ENCODE data around the gene PITPNB.

Gene PITPNB

GRCh38 chr22:27919222-27919941, at the start of gene PITPNB:
Gene PITPNB, minus strand, starts transcription at chr22:27919256. Its CDS starts 65 bp downstream, at chr22:27919191.
- peak; percentile 81 to 92 for DNase-seq

- DNase-seq, result no peak
These were observed 47.4 kb upstream of the PITPNB start for GRCh38 chr22:27966168-27967064.

- DNase-seq, result no peak
These were observed 43.4 kb upstream of the PITPNB start for GRCh38 chr22:27962268-27963044.

- DNase-seq, result no peak
These were observed 42.6 kb upstream of the PITPNB start for GRCh38 chr22:27961680-27962079.

- no peak for DNase-seq
These were observed 42.1 kb upstream of the PITPNB start for GRCh38 chr22:27961182-27961581.

- no peak for DNase-seq
These were observed 40.5 kb upstream of the PITPNB start for GRCh38 chr22:27959335-27960090.

GRCh38 chr22:27952779-27953178, 33.7 kb upstream of the PITPNB start:
- DNase-seq, result no peak

- DNase-seq, result no peak
These were observed 33.0 kb upstream of the PITPNB start for GRCh38 chr22:27952091-27952490.

GRCh38 chr22:27949421-27949820, 30.4 kb upstream of the PITPNB start:
- no peak for DNase-seq

GRCh38 chr22:27948569-27948968, 29.5 kb upstream of the PITPNB start:
- DNase-seq, result no peak

- DNase-seq, result no peak
These were observed 28.4 kb upstream of the PITPNB start for GRCh38 chr22:27947448-27947847.

GRCh38 chr22:27941143-27941542, 22.1 kb upstream of the PITPNB start:
- no peak for DNase-seq

GRCh38 chr22:27937453-27937852, 18.4 kb upstream of the PITPNB start:
- peak in 1 of 2 experiments; percentile 5 for DNase-seq

- no peak for DNase-seq
These were observed 16.8 kb upstream of the PITPNB start for GRCh38 chr22:27935897-27936296.

- no peak for DNase-seq
These were observed 15.0 kb upstream of the PITPNB start for GRCh38 chr22:27934069-27934468.

- DNase-seq, result no peak
These were observed 14.3 kb upstream of the PITPNB start for GRCh38 chr22:27933186-27933983.

GRCh38 chr22:27930331-27931060, 11.4 kb upstream of the PITPNB start:
- DNase-seq, result no peak

GRCh38 chr22:27927608-27928007, 8.6 kb upstream of the PITPNB start:
- DNase-seq, result no peak

- DNase-seq, result no peak
These were observed 6.3 kb upstream of the PITPNB start for GRCh38 chr22:27925331-27925730.

- DNase-seq, result peak; percentile 10 to 64
These were observed 1.1 kb upstream of the PITPNB start for GRCh38 chr22:27919942-27920755.

Data from SW 1271 (cell line).